Measurements from ENCODE around the gene SEC24B.

SEC24B gene

GRCh38 chr4:109589119-109589518 is 155.5 kb downstream of the SEC24B start:
- DNase-seq, result no peak

- no peak for DNase-seq
These were observed 156.0 kb downstream of the SEC24B start for GRCh38 chr4:109589605-109590004.
